GM18870 (cell line): ENCODE results near the gene CNP.

Experiments used
- ATAC-seq: cut with Tn5 transposase; IDR thresholded peaks from one replicate; pipeline ENCODE4 v1.9.1; 2021; ENCODE audit warnings: moderate library complexity; ENCODE audit not compliant: unreplicated experiment

CNP gene

GRCh38 chr17:41941168-41941567, 25.4 kb upstream of the CNP start:
- ATAC-seq, result no peak

GRCh38 chr17:41942626-41943373, 23.8 kb upstream of the CNP start:
- no peak for ATAC-seq

- no peak for ATAC-seq
These were observed 23.1 kb upstream of the CNP start for GRCh38 chr17:41943492-41943891.

- no peak for ATAC-seq
These were observed 21.7 kb upstream of the CNP start for GRCh38 chr17:41944943-41945342.

GRCh38 chr17:41948762-41949460, 17.7 kb upstream of the CNP start:
- no peak for ATAC-seq

GRCh38 chr17:41956522-41956921, 10.1 kb upstream of the CNP start:
- no peak for ATAC-seq

- ATAC-seq, result no peak
These were observed 9.3 kb upstream of the CNP start for GRCh38 chr17:41957031-41957868.

- no peak for ATAC-seq
These were observed 8.6 kb upstream of the CNP start for GRCh38 chr17:41957869-41958439.

- ATAC-seq, result no peak
These were observed 7.6 kb upstream of the CNP start for GRCh38 chr17:41959030-41959335.

GRCh38 chr17:41959336-41960095, 7.1 kb upstream of the CNP start:
- no peak for ATAC-seq

GRCh38 chr17:41962111-41962510, 4.5 kb upstream of the CNP start:
- ATAC-seq, result no peak

- no peak for ATAC-seq
These were observed 3.7 kb upstream of the CNP start for GRCh38 chr17:41962768-41963434.

GRCh38 chr17:41965694-41966462, 717 bp upstream of the CNP start:
- ATAC-seq, result no peak

- no peak for ATAC-seq
These were observed 736 bp downstream of the CNP start for GRCh38 chr17:41967141-41967920.

- ATAC-seq, result no peak
These were observed 1.5 kb downstream of the CNP start for GRCh38 chr17:41967921-41968578.

- ATAC-seq, result no peak
These were observed 2.1 kb downstream of the CNP start for GRCh38 chr17:41968676-41969075.

- no peak for ATAC-seq
These were observed 4.3 kb downstream of the CNP start for GRCh38 chr17:41970901-41971331.
